Choroid plexus epithelial cell (primary cell): Measurements from ENCODE around the gene RASGRF1.

Experiments used
- DNase-seq: peaks from one replicate; pipeline ENCODE4 v3.0.0-alpha.2; 2010; ENCODE audit warnings: low read depth
- H3K4me3 ChIP-seq: 2 replicates; pipeline ENCODE4 v1.5.1; 2011; ENCODE audit warnings: low read depth, mild to moderate bottlenecking, control low read depth, low read length, moderate library complexity
- TF ChIP-seq, protein P1 (sequence below): conservative IDR thresholded peaks from 2 replicates; pipeline ENCODE4 v1.5.1; 2011; ENCODE audit warnings: low read depth, mild to moderate bottlenecking, control low read depth, inconsistent platforms, low read length, moderate library complexity

RASGRF1 gene

GRCh38 chr15:79130535-79131130 is 40.1 kb upstream of the RASGRF1 start:
- H3K4me3 ChIP-seq = no peak overlapping the region
- no peak for DNase-seq
- TF ChIP-seq, protein P1, sequence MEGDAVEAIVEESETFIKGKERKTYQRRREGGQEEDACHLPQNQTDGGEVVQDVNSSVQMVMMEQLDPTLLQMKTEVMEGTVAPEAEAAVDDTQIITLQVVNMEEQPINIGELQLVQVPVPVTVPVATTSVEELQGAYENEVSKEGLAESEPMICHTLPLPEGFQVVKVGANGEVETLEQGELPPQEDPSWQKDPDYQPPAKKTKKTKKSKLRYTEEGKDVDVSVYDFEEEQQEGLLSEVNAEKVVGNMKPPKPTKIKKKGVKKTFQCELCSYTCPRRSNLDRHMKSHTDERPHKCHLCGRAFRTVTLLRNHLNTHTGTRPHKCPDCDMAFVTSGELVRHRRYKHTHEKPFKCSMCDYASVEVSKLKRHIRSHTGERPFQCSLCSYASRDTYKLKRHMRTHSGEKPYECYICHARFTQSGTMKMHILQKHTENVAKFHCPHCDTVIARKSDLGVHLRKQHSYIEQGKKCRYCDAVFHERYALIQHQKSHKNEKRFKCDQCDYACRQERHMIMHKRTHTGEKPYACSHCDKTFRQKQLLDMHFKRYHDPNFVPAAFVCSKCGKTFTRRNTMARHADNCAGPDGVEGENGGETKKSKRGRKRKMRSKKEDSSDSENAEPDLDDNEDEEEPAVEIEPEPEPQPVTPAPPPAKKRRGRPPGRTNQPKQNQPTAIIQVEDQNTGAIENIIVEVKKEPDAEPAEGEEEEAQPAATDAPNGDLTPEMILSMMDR = peak; percentile 26

DNA sequence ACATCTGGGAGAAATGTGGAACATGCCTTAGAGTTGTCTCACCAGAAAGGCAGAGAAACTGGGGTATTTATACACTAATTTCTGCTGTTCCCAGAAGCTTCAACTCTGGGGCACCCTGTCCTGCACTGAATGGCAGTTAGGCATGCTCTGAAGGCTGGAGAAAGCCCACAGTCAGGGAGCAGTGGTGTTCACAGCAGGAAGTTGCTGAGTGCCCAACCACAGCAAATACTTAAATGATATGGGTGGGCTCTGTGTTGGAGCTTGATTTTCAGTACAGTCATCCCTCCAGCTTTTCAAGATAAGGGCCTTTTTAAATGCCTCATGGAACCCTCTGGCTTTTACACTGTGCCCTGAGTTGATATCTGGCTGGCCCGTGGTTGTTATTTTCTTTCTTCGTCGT is 38.7 kb upstream of the RASGRF1 start:
- TF ChIP-seq, protein P1 = no peak
- H3K4me3 ChIP-seq = no peak overlapping the region
- DNase-seq = no peak

- TF ChIP-seq, protein P1 = no peak
- no peak for DNase-seq
- H3K4me3 ChIP-seq = no peak overlapping the region
Observed at GRCh38 chr15:79128556-79128955, 38.0 kb upstream of the RASGRF1 start.

- TF ChIP-seq, protein P1 = no peak
- no peak for DNase-seq
- H3K4me3 ChIP-seq = no peak overlapping the region
Observed at GRCh38 chr15:79124388-79124787, 33.8 kb upstream of the RASGRF1 start.

DNA sequence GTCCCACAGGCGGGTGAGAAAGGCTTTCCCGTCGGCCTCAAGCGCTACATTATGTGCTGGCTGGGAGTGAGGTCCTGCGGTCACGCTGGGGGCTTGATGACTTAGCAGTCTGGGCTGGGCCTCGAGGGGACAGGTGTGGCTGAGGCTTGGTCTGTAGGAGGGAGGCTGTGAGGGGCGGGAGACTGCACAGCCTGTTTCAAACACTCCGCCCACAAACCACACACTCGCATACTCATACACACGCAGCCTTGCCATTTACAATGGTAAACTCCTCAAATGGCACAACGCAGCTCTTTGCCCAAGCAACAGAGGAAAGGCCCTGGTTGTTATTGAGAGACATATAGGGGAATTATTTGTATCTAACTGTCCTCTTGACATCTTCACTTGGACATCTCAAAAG is 32.4 kb upstream of the RASGRF1 start:
- H3K4me3 ChIP-seq = no peak overlapping the region
- TF ChIP-seq, protein P1 = no peak
- no peak for DNase-seq

DNA sequence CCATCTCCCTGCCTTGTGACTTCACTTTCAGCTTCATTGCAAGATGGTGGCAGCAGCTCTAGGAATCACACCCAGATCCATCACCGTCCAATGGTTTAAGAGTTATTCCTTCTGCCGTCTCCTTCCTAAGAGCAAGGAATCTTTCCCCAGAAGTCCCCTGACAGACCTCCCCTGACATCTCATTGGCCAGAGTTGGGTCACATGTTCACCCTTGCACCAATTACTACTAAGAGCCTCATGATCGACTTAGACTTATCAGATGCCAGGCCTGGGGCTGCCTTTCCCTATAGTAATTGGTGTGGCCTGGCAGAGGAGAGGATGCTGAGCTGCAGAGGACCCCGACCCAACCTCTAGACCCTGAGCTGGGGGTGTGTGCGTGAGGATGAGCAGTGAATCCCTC is 31.8 kb upstream of the RASGRF1 start:
- no peak for DNase-seq
- no peak overlapping the region for H3K4me3 ChIP-seq
- TF ChIP-seq, protein P1 = no peak

- TF ChIP-seq, protein P1 = no peak
- no peak for DNase-seq
Observed at GRCh38 chr15:79121571-79121970, 31.0 kb upstream of the RASGRF1 start.

More at GRCh38 chr15:79121571-79121970, 31.0 kb upstream of the RASGRF1 start:
- H3K4me3 ChIP-seq = no peak overlapping the region
